GM12865 (cell line): Measurements from ENCODE around the gene KRTAP19-2.

ENCODE experiments used
- DNase-seq: peaks from one replicate; pipeline ENCODE4 v3.0.0; 2010; ENCODE audit warnings: low read depth
- H3K4me3 ChIP-seq: 2 replicates; pipeline ENCODE4 v1.5.1; 2011; ENCODE audit warnings: mild to moderate bottlenecking, low read depth, low read length, control low read depth
- CTCF ChIP-seq: IDR thresholded peaks from 2 replicates; pipeline ENCODE4 v1.5.1; 2011; ENCODE audit warnings: low read length, control low read depth, low read depth, inconsistent platforms; ENCODE audit not compliant: insufficient read depth; ENCODE audit errors: missing control alignments

KRTAP19-2 gene

DNA sequence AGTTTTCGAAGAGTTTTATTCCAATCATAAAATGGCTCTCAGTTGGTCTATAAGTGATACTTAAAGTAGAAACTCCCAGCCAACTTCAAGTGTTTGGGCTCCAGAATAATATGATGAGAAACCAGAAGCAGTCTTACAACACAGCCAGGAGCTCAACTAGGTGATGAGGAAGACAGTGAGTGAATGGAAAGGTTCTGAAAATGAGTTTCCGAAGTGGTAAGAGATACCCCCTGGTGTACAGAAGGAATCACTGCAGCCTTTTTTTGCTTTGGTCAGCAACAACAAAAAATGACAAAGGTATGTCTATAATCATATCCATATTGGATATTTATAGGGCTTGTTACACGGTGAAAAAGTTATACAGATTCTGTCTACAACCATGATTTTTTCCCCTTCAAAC lies 23.5 kb downstream of the KRTAP19-2 start:
- peak; percentile 1 for DNase-seq
- no peak overlapping the region for H3K4me3 ChIP-seq
- peak; percentile 43 for TF ChIP-seq CTCF

DNA sequence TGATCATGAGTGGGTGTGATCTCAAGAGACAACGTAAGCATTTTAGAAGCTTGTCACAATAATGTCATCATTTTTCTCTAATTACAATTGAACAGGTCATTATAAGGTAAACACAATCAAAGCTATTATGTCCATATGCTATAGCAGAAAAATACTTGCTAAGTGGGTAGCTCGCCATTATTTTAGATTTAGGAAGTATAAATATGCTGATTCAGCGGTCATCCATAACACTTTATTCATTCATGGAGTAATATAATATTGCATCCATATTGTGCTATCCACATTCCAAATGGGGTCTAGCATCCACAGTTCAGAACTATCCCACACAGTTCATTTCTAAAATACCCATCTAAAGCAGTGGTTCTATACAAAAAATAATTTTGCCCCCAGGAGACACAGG lies 38.7 kb downstream of the KRTAP19-2 start:
- no peak overlapping the region for H3K4me3 ChIP-seq
- DNase-seq: no peak
- TF ChIP-seq CTCF: no peak

GRCh38 chr21:30447056-30447455 lies 40.2 kb downstream of the KRTAP19-2 start:
- no peak for DNase-seq
- no peak overlapping the region for H3K4me3 ChIP-seq
- TF ChIP-seq CTCF: no peak

- TF ChIP-seq CTCF: no peak
- H3K4me3 ChIP-seq: no peak overlapping the region
- DNase-seq: no peak
These were observed 43.0 kb downstream of the KRTAP19-2 start for GRCh38 chr21:30444204-30444603.

- no peak for DNase-seq
These were observed 44.0 kb downstream of the KRTAP19-2 start for GRCh38 chr21:30443226-30443625.

GRCh38 chr21:30439975-30440374 lies 47.3 kb downstream of the KRTAP19-2 start, which contains the start of gene KRTAP15-1:
Gene KRTAP15-1 (plus strand): TSS chr21:30440275. CDS start chr21:30440328, 53 bp downstream.
- H3K4me3 ChIP-seq: no peak within 1 kb of the TSS
- DNase-seq: no peak
- TF ChIP-seq CTCF: no peak

More at GRCh38 chr21:30443226-30443625, 44.0 kb downstream of the KRTAP19-2 start:
- no peak for TF ChIP-seq CTCF
- no peak overlapping the region for H3K4me3 ChIP-seq
